GM10266 (cell line): Measurements from ENCODE around the gene GGTA1.
A peak's percentile ranks its signal among the peaks of the same experiment; 100 is the strongest.
"Not testable (repeated sequence)": the region's sequence is repeated elsewhere in the genome, so short reads cannot be mapped to it uniquely, and the experiment has no call there.

ENCODE experiments used
- DNase-seq: peaks from one replicate; pipeline ENCODE4 v3.0.0; 2012; ENCODE audit errors: extremely low spot score
- CTCF ChIP-seq: IDR thresholded peaks from 2 replicates; pipeline ENCODE4 v1.5.1; 2012; ENCODE audit warnings: mild to moderate bottlenecking, low read depth; ENCODE audit not compliant: control insufficient read depth, insufficient read depth; ENCODE audit errors: missing control alignments

GGTA1 gene

DNA sequence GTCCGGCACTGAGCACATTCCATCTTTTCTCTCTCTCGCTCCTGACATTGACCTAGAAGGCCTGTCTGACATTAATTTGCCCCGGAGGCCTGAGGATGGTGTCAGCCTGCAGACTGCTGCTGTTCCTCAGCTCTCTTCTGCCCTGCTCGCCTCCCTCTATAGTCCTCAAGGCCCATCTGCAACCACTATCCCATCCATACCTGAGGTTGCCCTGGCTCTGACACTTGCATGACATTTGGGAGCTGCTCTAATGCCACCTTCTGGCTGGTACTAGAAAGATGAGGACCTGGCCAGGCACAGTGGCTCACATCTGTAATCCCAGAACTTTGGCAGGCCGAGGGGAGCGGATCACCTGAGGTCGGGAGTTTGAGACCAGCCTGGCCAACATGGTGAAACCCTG lies 38.6 kb upstream of the GGTA1 start:
- DNase-seq, result no peak
- TF ChIP-seq CTCF, result peak; percentile 18

DNA sequence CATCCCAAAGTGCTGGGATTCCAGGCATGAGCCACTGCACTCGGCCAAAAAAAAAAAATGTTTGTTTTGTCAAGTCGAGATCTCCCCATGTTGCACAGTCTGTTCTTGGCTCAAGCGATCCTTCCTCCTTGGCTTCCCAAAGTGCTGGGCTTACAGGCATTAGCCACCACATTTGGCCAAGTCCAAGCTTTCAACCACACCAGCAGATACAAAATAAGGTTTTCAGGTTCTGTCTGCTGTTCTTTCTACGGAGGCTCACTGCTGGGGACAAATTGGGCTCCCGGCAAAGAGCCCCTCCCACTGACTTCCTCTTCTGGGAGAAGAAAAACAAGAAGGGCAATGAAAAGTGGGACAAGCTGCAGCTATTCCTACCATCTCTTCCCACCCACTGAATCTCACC lies 37.6 kb upstream of the GGTA1 start:
- no peak for TF ChIP-seq CTCF

DNA sequence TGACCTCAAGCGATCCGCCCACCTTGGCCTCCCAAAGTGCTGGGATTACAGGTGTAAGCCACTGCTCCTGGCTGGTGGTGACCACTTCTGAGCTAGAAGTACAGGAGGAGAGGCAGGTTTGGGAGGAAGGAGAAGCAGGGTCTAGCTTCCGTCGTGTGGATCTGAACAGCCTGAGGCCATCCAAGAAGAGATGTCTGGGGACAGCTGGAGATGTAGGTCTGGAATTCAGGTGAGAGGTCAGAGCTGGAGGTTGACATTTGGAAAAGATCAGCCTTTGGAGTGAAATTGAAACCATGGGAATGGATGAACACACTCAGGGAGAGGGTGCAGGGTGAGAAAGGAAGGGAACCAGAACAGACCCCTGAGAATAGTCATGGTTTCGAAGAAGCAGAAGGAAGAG lies 33.2 kb upstream of the GGTA1 start:
- DNase-seq, result no peak
- no peak for TF ChIP-seq CTCF

More for the DNA sequence above, 37.6 kb upstream of the GGTA1 start:
- no peak for DNase-seq

DNA sequence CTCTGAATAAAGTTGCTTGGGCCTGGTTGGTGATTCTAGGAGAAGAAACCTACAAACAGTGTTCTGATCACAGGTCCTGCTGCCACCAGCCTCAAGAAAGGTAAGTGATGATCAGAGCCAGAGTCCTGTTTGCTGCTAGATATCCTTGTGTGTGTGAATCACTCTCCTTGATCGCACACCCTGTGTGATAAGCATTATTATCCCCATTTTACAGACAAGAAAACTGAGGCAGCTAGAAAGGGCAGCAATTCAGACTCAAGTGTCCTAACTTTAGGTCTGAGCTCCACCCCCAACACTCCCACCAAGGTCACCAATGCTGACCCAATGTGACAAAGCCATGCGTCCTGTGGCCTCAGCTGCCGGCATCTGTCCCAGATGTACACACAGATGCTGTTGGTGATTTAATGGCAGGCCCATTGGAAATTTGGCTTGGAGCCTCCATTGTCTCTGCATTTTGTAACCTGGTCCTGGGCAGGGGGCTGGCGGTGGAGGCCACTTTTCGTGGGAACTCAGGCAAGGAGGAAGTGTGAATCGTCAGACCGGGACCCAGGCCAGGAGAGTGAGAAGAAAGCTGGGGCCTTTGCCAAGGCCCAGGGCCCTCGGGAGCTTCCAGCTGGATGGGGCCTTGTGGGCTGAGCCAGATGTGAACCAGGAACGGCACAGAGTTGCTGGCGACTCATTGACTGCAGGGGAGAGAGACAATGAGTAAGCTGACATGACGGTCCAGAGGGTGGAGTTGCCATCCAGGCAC lies 29.8 kb upstream of the GGTA1 start:
- DNase-seq, result no peak
- no peak for TF ChIP-seq CTCF

DNA sequence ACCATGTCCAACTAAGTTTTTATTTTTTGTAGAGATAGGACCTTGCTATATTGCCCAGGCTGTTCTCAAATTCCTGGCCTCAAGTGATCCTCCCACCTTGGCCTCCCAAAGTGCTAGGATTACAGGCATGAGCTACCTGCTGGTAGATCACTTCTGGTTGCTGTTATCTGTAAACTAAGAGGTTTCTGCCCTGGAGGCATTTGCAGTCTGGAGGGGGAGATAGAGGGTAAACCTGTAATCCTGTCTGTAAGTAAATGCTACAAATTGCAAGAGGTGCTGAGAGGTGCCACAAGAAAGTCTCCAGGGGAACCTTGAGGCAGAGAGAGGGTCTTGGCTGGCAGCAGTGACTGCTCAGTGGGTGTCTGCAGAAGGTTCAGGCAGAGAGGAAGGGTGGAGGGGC lies 29.0 kb upstream of the GGTA1 start:
- no peak for TF ChIP-seq CTCF
- DNase-seq, result no peak

DNA sequence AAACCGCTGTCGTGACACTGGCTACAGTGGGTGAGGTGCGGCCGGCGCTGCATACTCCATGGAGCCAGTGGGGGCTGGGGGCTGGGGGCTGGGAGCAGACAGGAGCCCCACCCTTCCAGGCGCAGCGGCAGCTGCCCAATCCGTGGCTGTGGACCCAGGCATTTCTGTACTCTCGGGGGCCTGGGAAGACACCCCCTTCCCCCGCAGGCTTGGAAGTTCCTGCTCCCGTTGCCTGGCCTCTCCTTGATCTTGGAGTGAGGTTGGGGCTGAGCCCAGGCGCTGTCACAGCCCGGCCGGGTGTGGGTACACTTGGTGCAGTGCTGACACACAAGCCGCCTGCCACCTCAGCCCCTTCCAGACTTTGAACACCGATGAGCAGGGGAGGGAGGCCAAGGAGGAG lies 27.7 kb upstream of the GGTA1 start:
- TF ChIP-seq CTCF, result no peak
- no peak for DNase-seq

- DNase-seq, result not testable (repeated sequence)
Measured at GRCh38 chr9:121519688-121520087, 20.0 kb upstream of the GGTA1 start.

DNA sequence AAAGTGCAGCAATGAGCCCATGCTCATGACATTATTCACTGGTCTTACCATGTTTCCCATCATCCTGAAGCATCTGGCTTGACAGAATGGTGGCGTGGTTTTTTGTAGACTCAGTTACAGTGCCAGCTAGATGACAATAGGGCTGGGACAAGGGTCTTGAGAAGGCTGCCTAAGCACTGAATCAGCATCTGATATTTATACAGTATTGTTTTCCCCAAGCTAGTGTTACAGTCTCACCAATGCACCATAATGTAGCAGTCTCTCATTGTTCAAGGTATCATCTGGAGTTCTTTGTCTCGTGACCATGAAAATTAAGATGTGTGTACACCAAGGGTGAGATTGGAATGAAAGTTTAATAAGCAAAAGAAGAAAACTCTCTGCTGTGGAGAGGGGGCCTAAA lies 19.0 kb upstream of the GGTA1 start:
- no peak for DNase-seq
- TF ChIP-seq CTCF, result no peak

DNA sequence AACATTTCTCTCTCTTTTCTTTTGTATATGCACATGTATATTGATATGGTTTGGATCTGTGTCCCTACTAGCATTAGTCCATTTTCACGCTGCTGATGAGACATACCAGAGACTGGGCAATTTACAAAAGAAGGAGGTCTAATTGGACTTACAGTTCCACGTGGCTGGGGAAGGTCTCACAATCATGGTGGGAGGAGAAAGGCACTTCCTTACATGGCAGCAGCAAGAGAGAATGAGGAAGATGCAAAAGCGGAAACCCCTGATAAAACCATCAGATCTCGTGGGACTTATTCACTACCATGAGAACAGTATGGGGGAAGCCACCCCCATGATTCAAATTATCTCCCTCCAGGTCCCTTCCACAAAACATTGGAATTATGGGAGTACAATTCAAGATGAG lies 13.5 kb upstream of the GGTA1 start:
- not testable (repeated sequence) for DNase-seq
